Left lobe of liver (tissue), 2 donors: Measurements from ENCODE around the gene NFKBIA. TPM values are rescaled to one million over a fixed set of nuclear protein-coding genes. Genes with fewer than 3 reads are reported as not detected.
"Not testable (repeated sequence)": the region's sequence is repeated elsewhere in the genome, so short reads cannot be mapped to it uniquely, and the experiment has no call there.

Experiments used
- ATAC-seq: fragments of 200-7000 bp; cut with Tn5 transposase; one replicate; pipeline ENCODE4 v1.9.1; 2020; ENCODE audit warnings: mild to moderate bottlenecking, moderate library complexity
- DNase-seq: peaks from one replicate; pipeline ENCODE4 v3.0.0-alpha.2; 2020; ENCODE audit warnings: low spot score
- total RNA-seq: library from RNA; stranded (reverse); gene quantifications from one replicate; pipeline ENCODE4 v1.2.1, GENCODE V29; 2021
- donor health status: DM: no; HTN: no; CAD: no; lungs with moderate emphysema.
- donor health status: DM: no; HTN: yes; CAD: no.

Gene NFKBIA
- total RNA-seq, 1 donor from 2014 or later: 116 TPM

DNA sequence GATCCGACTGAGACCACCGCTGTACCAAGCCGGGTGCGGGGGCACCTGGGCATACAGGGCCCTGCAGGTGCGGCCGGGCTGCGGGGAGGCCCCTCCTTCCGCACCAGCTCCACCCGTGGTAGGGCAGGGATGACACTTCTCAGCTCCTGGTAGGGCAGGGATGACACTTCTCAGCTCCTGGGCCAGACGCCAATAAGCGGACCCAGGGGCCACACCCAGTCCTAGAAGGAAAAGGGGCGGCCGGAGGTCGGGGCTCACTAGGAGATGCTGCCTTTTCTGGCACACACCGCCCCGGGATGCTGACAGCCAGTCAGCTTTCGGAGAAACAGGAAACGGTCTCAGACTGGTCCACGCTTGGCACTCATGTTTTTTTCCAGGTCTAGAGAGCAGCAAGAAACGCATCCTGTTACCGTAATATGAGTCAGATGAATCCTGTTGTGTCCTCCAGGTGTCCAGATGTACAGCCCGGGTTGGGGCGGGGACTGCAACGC, 34.8 kb downstream of the NFKBIA start:
- DNase-seq (no peak), ATAC-seq (no peak)

DNA sequence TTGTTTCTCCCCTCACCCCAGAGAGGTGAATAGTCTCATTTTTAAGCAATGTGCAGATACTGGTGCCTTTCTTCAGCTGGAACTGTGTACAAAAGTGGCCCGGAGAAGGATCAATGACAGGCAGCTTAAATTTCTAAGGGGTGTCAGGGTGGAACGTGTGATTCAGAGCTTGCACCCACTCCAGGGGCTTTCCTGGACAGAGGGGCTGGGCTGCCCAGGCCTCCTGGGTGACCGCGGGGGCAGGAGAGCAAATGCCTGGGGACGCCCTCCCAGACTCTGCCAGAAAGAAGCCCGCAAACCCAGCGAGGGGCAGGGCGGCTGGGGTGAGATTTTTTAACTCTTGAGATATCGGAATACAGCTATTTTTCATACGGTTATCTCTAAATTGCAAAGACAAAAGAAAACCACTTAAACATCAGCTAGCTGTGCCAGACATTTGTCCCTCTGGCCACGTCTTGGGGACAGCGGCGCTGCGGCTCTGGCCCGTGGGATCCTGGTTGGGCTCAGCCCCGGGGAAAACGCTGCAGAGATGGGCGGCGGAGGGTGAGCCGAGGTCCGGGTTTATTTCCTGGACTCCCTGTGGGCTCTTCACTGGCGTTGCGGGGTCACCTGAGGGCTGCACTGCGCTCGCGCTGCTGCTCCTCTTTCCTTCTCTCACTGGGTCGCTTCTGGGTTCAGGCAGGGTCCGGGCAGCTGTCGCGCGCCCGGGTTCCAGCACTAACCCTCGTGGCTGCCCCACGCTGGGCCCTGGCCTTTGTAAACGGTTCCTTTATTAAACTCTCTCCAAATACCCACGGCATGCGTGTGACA, 35.8 kb downstream of the NFKBIA start:
- ATAC-seq: no peak
- DNase-seq: no peak

DNA sequence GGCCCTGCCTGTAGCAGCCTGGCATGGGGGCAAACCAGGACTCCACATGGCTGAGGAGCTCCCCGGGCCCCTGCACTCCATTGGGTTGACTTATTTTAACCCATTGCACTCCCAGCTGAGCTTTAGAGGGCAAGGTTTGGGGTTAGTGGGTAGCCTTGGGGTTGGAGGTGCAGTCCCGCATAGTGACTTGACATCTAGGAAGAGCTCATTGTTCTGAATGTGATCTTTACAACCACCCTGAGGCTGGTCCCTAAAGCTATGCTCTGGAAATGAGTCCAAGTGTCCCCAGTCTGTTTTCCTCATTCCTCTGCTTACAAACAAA, 36.4 kb downstream of the NFKBIA start:
- DNase-seq: no peak
- ATAC-seq: no peak

DNA sequence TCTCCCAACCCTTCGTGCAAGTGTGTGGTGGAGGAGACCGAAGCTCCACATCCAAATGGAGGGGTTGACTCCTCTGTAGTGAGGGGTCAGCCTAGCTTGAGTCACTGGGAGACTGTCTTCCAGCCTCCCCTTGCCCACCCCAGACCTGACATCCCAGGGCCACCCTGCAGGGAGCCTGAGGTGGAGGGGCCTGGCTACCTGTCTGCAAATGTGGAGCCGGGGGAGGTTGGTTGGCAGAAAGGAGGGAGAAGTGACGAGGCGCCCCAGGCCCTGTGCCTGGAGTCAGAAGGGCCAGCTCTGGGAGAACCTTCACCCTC, 37.5 kb downstream of the NFKBIA start:
- DNase-seq: no peak
- ATAC-seq: no peak

DNA sequence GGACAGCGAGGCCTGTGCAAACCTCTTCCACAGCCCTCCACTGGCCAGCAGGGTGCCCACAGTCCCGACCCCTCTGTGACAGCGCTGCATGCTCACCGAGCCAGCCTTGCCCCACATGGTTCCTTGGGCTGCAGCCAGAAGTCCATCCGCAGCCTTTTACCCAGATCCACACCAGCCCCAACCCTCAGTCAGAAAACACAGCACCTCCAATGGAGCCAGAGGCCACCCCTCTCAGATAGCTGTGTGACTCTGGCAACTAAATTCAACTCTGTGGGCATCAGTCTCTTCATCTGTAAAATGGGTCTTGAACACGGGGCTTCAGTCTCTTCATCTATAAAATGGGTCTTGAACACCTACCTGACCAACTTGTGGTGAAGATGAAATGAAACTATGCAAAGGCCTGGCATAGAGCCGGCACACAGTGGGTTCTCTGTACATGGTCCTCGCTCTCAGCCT, 38.0 kb downstream of the NFKBIA start:
- DNase-seq (no peak), ATAC-seq (peak; percentile 4)

DNA sequence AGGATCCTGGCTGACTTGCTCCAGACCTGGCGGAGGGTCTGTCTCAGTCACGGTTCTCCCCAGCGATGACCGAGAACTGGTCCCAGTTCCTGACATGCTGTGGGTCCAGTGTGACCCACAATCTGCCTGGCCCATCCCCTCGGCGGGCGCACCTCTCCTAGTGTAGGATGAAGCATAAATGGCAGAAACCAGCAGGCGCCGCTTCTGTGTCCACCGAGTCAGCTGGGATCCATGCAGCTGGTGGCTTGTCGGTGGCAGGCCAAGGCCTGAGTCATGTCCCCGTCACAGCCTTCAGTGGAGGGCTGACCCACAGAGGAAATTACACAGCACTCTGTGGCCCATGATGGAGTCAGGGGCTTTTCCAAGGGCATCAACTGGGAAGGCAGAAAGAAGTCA, 38.5 kb downstream of the NFKBIA start:
- ATAC-seq (peak; percentile 18), DNase-seq (no peak)

DNA sequence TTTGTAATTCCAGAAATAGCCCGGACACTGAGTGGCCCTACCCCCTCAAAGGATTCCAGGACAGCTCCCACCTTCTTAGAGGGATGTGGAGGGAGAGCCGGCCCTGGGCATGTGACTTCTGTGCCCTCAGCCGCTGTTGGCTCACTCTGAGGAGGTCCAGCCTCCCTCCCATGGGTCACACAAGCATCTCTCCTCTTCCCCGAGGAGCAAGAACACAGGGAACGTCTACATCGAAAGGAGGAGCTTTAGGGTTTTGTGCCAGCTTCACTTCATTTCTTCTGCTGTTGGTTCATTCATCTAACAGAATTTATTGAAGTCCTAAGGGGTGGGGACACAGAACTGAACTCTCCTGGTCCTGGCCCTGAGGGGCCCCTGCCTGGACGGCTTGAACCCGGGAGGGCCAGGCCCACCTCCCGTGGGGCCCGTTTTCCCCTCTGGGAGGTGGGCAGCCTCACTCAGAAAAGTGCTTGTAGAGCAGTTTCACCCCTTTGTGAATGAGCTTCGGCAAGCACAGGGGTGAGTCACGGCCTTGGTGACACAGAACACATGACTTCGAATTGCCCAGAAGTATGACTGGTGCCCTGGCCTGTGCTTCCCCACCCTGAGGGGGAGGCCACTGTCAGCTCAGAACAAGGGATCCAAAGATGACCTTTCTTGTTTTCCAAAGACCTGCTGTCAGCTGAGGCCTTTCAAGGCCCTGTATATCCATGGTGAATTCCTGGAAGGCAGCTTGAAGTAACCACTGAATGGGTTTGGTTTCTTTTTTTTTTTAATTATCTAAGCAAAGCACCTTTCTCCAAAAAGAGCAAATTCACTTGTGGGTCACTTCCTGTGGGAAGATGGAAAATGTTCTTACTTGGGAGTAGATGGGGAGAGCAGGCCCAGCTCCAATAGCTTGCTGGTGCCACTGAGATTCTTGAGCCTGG, 39.2 kb downstream of the NFKBIA start:
- ATAC-seq (peak; percentile 54), DNase-seq (no peak)

DNA sequence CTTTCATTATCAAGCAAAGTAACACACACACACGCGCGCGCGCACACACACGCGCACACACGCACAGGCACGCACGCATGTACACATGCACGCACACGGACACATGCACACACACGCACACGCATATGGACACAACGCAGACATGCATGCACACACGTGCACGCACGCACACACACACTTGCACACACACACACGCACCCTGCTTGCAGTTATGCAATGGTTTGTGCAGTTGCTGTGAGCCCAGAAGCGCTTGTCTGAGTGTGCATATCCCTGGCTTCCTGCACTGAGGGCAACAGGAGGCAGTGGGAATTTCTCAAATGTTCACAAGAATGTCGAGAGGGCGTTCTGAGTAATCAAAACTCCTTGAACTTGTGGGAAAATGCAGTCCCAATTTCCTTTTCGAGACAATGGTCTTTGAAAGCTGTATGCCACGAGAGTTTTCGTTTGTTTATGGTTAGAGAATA, 41.6 kb downstream of the NFKBIA start:
- ATAC-seq (peak; percentile 36), DNase-seq (no peak)

DNA sequence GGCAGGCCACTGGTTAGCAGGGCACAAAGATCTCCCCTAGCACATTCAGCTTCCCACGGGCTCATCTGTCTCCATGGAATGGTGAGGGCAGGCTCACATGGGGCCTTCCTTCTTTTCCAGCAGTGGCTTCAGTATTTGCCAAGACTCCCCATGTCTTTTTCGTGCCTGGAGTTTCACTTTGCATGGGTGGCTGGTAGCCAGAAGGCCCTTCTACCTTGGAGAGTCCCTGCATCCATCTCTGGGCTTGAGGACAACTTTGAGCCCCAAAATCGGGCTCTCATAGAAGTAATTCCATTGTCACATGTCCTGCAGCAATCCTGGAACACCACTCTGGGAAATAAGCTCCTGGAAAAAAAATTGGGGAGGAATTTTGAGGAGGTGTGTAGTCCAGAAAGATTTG, 42.1 kb downstream of the NFKBIA start:
- no peak for ATAC-seq
- DNase-seq: no peak

DNA sequence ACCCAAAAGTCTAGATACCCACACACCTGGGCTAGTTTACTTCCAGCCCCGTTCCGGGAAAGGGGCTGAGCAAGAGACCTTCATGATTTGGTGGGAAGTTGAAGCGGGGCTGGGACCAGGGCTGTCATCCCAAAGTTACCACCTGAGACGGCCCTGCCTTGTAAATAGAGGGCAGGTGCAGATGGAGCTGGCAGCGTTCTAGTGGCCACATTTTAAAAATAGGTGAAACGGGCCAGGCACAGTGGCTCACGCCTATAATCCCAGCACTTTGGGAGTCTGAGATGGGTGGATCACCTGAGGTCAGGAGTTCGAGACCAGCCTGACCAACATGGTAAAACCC, 43.4 kb downstream of the NFKBIA start:
- no peak for DNase-seq
- no peak for ATAC-seq

DNA sequence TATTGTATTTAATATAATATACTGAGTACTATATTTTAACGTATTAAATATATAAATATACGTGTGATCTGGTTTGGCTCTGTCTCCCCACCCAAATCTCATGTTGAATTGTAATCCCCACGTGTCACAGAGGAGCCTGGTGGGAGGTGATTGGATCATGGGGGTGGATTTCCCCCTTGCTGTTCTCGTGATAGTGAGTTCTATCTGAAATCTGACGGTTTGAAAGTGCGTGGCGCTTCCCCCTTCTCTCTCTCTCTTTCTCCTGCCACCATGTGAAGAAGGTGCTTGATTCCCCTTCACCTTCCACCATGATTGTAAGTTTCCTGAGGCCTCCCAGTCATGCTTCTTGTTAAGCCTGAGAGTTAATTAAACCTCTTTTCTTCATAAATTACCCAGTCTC, 44.9 kb downstream of the NFKBIA start:
- not testable (repeated sequence) for ATAC-seq, DNase-seq

DNA sequence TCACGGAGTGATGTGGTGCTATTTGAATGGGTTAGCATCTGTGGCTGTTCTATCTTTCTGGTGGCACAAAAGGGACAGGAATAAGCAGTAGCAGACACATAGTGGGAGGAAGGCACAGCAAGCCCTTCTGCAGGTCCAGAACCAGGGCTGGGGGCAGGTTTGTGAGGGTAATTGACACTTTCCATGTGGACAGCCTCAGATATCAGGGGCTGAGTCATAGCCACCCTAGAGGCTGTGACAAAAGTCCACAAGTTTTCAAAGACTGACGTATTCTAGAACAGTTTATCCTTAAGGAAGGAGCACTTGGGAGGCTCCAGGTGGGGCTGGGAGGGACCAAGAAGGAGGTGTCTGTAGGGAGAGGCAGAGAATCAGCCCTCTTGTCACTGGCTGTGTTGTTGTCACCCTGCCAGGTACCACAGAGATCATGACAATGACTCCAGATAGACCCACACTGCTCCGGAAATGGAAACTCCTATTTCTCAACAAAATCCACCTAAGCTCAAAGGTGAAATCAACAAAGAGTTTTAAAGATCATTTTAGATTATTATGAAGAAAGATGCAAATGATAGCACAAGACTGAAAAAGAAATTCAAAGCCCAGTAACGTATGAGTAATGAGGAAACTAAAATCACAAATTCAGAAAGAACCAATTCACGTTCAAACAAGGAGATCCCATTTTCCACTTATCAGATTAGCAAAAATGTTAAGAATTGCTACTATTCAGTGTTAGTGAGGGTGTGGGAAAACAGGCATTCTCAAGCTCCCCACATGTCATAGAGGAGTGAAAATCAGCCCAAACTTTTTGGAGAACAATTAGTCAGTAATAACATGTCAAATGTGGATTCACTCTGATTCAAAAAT, 48.3 kb downstream of the NFKBIA start:
- ATAC-seq: peak; percentile 64
- DNase-seq: peak; percentile 86

DNA sequence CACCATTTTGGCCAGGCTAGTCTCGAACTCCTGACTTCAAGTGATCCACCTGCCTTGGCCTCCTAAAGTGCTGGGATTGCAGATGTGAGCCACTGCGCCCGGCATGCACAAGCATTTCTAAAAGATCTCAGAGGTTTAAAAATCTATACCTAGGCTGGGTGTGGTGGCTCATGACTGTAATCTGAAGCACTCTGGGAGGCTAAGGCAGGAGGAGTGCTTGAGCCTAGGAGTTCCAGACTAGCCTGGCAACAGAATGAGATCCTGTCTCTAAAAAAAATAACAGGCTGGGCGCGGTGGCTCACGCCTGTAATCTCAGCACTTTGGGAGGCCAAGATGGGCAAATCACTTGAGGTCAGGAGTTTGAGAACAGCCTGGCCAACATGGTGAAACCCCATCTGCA, 49.3 kb downstream of the NFKBIA start:
- ATAC-seq, DNase-seq: not testable (repeated sequence)

DNA sequence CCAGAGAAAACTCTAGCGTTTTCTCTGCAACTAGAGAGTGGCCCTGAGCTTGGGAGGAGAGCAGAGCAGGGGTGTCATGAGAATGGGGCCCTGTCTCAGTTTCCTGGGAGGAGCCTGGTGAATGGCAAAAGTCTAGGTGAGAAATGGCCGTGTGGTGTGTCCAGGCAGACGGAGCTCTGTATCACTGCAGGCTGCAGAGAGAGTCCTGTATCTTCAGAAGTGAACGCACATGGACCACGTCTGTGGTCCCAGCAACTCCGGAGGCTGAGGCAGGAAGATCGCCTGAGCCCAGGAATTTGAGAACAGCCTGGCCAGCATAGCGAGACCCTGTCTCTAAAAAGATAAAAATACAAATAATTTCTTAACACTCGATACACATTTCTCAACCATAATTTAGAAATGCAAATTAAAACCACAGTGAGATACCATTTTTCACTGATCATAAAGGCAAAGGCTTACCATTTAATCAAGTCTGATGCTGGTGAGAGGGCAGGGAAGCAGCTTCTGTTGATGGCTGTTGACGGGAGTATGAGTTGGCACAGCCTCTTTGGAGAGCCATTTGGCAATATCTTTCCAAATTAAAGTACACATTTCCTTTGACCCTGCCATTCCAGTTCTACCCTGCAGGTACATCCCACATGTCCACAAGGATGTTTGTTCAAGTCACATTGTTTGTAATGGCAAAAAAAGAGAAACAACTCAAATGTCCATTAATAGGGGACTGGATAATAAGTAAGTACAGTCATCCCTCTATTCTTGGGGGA, 51.0 kb downstream of the NFKBIA start:
- DNase-seq: peak; percentile 74
- ATAC-seq: peak; percentile 69

DNA sequence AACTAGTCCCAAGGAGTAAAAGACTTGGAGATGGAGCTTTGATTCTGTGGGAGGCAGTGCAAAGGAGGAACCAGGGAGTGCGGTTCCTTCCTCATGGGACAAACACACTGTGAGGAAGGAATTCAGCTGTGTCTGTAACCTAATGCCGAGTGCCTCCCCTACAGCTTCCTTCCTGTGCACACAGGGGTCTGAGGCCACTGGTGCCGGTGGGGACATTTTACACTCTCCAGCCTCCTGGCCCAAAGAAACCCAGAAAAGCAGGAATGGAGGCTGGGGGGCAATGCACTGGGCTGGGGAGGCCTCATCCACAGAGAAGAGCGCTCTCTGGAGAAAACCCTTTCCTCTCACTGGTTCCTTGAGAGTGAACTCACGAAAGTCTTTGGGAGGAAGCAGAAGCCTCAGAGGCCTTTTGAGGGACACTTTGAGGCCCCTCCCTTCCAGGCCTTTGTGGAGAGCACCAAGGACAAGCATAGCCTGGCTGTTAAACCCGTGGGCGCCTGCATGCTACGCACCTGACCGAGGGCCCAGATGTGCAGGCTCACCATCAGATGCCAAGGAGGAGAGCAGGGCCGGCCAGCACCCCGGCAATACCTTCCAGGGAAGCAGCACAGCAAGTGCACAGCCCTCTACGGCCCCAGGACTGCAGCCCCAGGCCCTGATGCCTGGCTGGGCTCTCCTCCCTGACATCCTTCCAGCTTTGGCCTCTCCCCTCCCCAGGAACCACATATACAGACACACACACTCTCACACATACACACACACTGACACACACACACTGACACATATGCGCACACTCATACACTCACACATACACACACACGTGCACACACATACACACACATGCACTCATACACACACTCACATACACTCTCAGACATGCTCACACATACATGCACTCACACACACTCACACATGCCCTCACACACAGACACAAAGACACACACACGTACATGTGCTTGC, 52.0 kb downstream of the NFKBIA start:
- peak; percentile 48 for ATAC-seq
- no peak for DNase-seq

DNA sequence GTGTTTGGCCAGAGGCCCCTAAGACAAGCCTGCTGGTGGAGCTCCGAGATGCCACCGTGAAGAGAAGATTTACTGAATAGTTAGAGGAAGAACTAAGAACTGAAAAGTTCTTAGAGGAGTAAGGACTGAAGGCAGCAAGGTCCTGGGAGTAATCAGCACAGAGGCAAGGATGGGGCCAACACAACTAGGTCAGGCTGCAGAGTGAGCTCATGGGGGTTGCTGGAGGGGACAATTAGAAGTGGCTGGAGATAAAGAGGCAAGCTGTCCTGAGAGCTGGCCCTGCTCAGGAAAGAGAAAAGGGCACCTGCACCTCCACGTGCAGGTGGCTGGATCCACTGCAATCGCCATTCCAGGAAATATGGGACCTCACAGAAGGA, 52.7 kb downstream of the NFKBIA start:
- no peak for DNase-seq
- ATAC-seq: no peak
